Left ventricle myocardium inferior (tissue), 1 donor: ENCODE results near the gene ANO10. TPM values are rescaled to one million over a fixed set of nuclear protein-coding genes. Genes with fewer than 3 reads are reported as not detected.
"Not testable (repeated sequence)": the region's sequence is repeated elsewhere in the genome, so short reads cannot be mapped to it uniquely, and the experiment has no call there.

ENCODE experiments used
- DNase-seq: peaks from one replicate; pipeline ENCODE4 v3.0.0-alpha.2; 2020
- H3K27ac ChIP-seq: fragments of 200-600 bp; replicated peaks from 2 replicates; pipeline ENCODE4 v1.8.0; 2021
- H3K27me3 ChIP-seq: fragments of 200-600 bp; 2 replicates; pipeline ENCODE4 v1.8.0; 2021; ENCODE audit warnings: low read depth
- H3K36me3 ChIP-seq: fragments of 200-600 bp; 2 replicates; pipeline ENCODE4 v1.8.0; 2021
- H3K4me1 ChIP-seq: fragments of 200-600 bp; 2 replicates; pipeline ENCODE4 v1.8.0; 2021
- H3K4me3 ChIP-seq: fragments of 200-600 bp; 2 replicates; pipeline ENCODE4 v1.8.0; 2021; ENCODE audit warnings: mild to moderate bottlenecking, moderate library complexity
- H3K9me3 ChIP-seq: fragments of 200-600 bp; replicated peaks from 2 replicates; pipeline ENCODE4 v1.8.0; 2021
- CTCF ChIP-seq: fragments of 200-600 bp; IDR thresholded peaks from 2 replicates; pipeline ENCODE4 v1.8.0; 2021; ENCODE audit warnings: antibody characterized with exemption, mild to moderate bottlenecking, borderline replicate concordance
- intact Hi-C: fragments of 100-400 bp; cut with micrococcal nuclease; formaldehyde crosslinking; loops from one replicate; pipeline ENCODE4 v1.11.0; 2022
- total RNA-seq: library from RNA; stranded (reverse); fragmentation: NEBNext Ultra II Directional; extraction: Animal tissue kit (Norgen Biotek cat#: 25700); gene quantifications from one replicate; pipeline ENCODE4 v1.2.1, GENCODE V29; 2021
- donor health status: DM: no; HTN: yes; CAD: no; lungs with severe emphysema.

Gene ANO10
- total RNA-seq, 1 donor from 2014 or later = 12.6 TPM

DNA sequence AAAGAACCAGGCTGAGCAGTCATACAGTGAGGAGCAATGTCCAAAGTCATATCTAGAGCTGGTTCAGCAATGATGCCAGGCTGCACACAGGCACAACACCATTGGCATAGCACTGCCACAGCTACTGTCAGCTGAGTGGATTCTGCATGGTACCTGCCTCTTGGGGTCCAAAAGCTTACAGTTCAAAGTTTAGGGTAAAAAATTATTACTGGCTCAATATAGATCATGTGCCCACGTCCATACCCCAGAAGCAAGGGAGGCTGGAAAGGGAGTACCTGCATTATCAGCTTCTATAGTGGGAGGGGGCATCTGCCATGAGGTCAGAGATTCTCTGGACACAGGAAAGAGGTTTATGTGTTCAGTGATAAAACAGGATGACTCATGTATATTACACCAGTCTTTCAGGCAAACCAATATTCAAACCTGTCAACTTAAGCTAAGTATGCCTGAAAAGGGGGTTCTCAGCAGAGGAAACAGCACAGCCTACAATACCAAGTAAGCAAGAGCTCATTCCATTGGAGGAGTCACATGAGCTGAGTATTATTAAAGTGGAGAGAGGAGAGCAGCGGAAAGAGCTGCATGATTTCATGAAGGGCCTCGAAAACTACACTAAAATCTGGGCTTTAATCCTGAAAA lies 99.0 kb downstream of the ANO10 start:
- Histone ChIP-seq H3K36me3 (peaks cover 26% of the 10 kb centered on the region), H3K9me3 (peaks cover 31% of the 10 kb centered on the region), H3K27ac (no peak overlapping the region), H3K4me1 (no peaks in the 10 kb centered on the region), H3K27me3 (no peaks in the 10 kb centered on the region), H3K4me3 (no peak overlapping the region)
- no peak for DNase-seq
- intact Hi-C loops = no loop called here
- TF ChIP-seq CTCF = no peak

DNA sequence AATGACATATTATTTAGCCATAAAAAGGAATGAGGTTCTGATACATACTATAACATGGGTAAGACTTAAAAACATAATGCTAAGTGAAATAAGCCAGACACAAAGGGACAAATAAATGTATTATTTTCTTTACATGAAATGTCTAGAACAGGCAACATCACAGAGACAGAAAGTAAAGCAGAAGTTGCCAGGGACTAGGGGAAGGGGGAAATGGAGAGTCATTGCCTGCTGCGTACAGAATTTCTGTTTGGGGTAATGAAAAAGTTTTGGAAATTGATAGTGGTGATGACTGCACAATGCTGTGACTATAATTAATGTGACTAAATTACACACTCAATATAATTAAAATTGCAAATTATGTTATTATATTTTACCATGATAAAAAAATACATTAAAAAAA lies 99.9 kb downstream of the ANO10 start:
- TF ChIP-seq CTCF = no peak
- Histone ChIP-seq H3K9me3 (peaks cover 34% of the 10 kb centered on the region), H3K36me3 (peaks cover 26% of the 10 kb centered on the region), H3K4me1 (no peaks in the 10 kb centered on the region), H3K4me3 (no peak overlapping the region), H3K27ac (no peak overlapping the region), H3K27me3 (no peaks in the 10 kb centered on the region)
- intact Hi-C loops = no loop called here
- no peak for DNase-seq

DNA sequence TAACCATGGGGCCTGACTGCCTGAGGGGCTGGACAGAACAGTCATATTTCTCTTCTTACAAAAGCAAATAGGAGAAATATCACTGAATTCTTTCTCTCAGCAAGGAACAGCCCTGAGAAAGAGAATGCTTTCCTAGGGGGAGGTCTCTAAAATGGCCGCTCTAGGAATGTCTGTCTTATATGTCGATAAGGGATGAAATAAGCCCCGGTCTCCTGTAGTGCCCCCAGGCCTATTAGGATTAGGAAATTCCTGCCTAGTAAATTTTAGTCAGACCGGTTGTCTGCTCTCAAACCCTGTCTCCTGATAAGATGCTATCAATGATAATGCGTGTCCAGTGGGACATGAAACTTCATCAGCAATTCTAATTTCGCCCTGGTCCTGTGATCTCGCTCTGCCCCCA lies 103.3 kb downstream of the ANO10 start:
- DNase-seq, H3K4me1 ChIP-seq, H3K27me3 ChIP-seq, H3K4me3 ChIP-seq, intact Hi-C loops, H3K27ac ChIP-seq: not testable (repeated sequence)
- peaks cover 34% of the 10 kb centered on the region for H3K9me3 ChIP-seq
- peaks cover 26% of the 10 kb centered on the region for H3K36me3 ChIP-seq

DNA sequence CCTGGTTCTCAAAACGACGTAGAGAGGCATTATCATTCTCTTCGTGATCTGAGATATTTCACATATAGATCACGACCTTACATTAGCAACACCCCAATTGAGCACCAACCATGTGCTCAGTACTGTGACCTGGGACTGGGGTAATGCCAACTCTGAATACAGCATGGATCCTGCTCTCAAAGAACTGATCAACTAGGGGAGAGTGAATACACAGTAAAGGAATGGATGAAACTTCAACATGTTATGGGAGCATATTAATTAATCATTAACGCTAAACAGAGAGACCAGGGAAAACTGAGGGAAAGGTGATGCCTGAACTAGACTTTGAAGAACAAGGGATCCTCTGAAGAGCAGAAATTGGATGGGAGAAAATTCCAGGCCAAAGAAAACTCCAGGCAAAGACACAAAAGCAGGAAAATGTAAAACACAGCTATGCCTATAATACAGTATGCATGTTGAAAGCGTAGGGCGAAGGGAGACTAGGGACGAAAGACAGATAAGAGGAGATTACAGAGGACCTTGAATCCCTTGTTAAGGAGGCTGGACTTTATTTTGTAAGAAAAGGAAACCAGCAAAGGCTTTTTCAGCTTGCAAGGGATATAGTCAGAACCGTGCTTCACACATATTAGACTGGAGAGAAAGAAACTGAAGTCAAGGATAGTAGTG lies 105.7 kb downstream of the ANO10 start:
- intact Hi-C loops = no loop called here
- no peak for TF ChIP-seq CTCF
- Histone ChIP-seq H3K9me3 (peaks cover 34% of the 10 kb centered on the region), H3K4me3 (no peak overlapping the region), H3K4me1 (peaks cover 3% of the 10 kb centered on the region), H3K36me3 (peaks cover 26% of the 10 kb centered on the region), H3K27ac (no peak overlapping the region), H3K27me3 (no peaks in the 10 kb centered on the region)
- DNase-seq = no peak

GRCh38 chr3:43515208-43515917 lies 106.4 kb downstream of the ANO10 start:
- intact Hi-C loops = no loop called here
- no peaks in the 10 kb centered on the region for H3K27me3 ChIP-seq
- no peak overlapping the region for H3K4me3 ChIP-seq
- peaks cover 3% of the 10 kb centered on the region for H3K4me1 ChIP-seq
- H3K36me3 ChIP-seq = peaks cover 22% of the 10 kb centered on the region
- no peak for DNase-seq
- H3K9me3 ChIP-seq = peaks cover 28% of the 10 kb centered on the region
- no peak for TF ChIP-seq CTCF
- H3K27ac ChIP-seq = no peak overlapping the region
